Tibial nerve (tissue), 4 donors: ENCODE data around the gene KRTAP1-3. TPM values are rescaled to one million over a fixed set of nuclear protein-coding genes. Genes with fewer than 3 reads are reported as not detected.

Experiments
- DNase-seq, 2 donors: peaks; one replicate each; pipeline ENCODE4 v3.0.0-alpha.2; 2019; ENCODE audit warnings: low spot score in 2 of 2
- H3K27ac ChIP-seq, 4 donors: fragments of 200-600 bp; sonication (generic) in 3 of 4; one replicate each; pipeline ENCODE4 v1.5.1; 2017 to 2019; ENCODE audit warnings: mild to moderate bottlenecking in 1 of 4
- H3K27me3 ChIP-seq, 2 donors: fragments of 200-600 bp; sonication (generic) in 1 of 2; one replicate each; pipeline versions ENCODE4 v1.5.1 to v1.6.0; 2017 to 2019
- H3K36me3 ChIP-seq, 3 donors: fragments of 200-600 bp; sonication (generic); one replicate each; pipeline ENCODE4 v1.5.1; 2018 to 2019
- H3K4me1 ChIP-seq, 4 donors: fragments of 200-600 bp; sonication (generic) in 3 of 4; one replicate each; pipeline ENCODE4 v1.5.1; 2017 to 2019
- H3K4me3 ChIP-seq, 4 donors: fragments of 200-600 bp; sonication (generic) in 3 of 4; one replicate each; pipeline ENCODE4 v1.5.1; 2017 to 2019; ENCODE audit warnings: mild to moderate bottlenecking in 1 of 4, moderate library complexity in 1 of 4
- H3K9me3 ChIP-seq, 4 donors: fragments of 200-600 bp; sonication (generic) in 3 of 4; one replicate each; pipeline ENCODE4 v1.5.1; 2017 to 2019
- CTCF ChIP-seq, 5 experiments: fragments of 200-600 bp in 3 of 5; fragments of 450-650 bp in 2 of 5; sonication (generic) in 3 of 5; IDR thresholded peaks; one replicate each; pipeline ENCODE4 v1.5.1; 2016 to 2019; ENCODE audit warnings: antibody characterized with exemption in 5 of 5, mild to moderate bottlenecking in 3 of 5, moderate library complexity in 2 of 5
- EP300 ChIP-seq, 2 donors: sonication (generic); formaldehyde crosslinking; IDR thresholded peaks; one replicate each; pipeline ENCODE4 v1.6.1; 2017; ENCODE audit warnings: antibody characterized with exemption in 2 of 2, mild to moderate bottlenecking in 1 of 2
- POLR2A ChIP-seq, 2 donors: fragments of 450-650 bp; IDR thresholded peaks; one replicate each; pipeline ENCODE4 v1.6.1; 2017; ENCODE audit warnings: antibody characterized with exemption in 2 of 2, mild to moderate bottlenecking in 2 of 2, moderate library complexity in 2 of 2
- WGBS, 2 donors: methylation state at CpG; one replicate each; pipeline ENCODE4 v1.1.5; 2018; 5-methylcytosine and 5-hydroxymethylcytosine counted together
- total RNA-seq, 4 donors: library from RNA; depleted of rRNA; stranded (reverse); fragments of >200 nt; gene quantifications; one replicate each; pipeline ENCODE4 v1.1.0, GENCODE V29; 2016

Gene KRTAP1-3
- total RNA-seq, 4 donors from 2014 or later, result not detected

DNA sequence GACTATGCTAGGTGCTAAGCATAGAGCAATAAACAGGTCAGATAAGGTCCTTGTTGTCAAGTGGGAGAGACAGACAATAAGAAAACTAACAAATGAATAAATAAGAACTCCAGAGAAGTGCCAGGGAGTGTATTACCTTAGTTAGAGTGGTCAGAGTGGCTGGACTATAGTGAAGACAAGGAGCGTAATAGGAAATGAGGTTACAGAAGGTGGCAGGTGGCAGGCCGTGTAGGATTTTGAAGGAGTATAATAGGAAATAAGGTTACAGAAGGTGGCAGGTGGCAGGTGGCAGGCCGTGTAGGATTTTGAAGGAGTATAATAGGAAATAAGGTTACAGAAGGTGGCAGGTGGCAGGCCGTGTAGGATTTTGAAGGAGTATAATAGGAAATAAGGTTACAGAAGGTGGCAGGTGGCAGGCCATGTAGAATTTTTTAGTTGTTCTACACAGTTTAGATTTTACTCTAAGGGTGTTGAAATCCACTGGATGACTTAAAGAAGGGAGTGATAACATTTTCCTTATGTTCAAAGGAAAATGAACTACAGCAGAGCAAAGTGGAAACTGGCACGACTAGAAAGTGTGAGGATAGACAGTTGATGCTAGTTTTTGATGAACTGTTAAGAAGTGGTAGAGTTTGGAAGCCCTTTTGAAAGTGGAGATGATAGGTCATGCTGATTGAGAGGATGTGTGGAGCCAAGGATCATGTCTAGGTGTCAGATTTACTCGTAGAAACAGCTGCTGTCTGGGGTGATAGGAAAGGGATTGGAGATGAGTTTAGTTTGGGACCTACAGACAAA, 22.2 kb downstream of the KRTAP1-3 start:
- no peaks in the 10 kb centered on the region for H3K27me3 ChIP-seq
- H3K36me3 ChIP-seq, result no peaks in the 10 kb centered on the region
- no peak overlapping the region for H3K27ac ChIP-seq
- no peak for DNase-seq
- no peaks in the 10 kb centered on the region for H3K4me1 ChIP-seq
- H3K9me3 ChIP-seq, result no peaks in the 10 kb centered on the region
- no peak overlapping the region for H3K4me3 ChIP-seq
- TF ChIP-seq POLR2A (IDR thresholded peaks at IDR 0.05) (no peak), EP300 (IDR thresholded peaks at IDR 0.05) (no peak), CTCF (IDR thresholded peaks at IDR 0.05) (no peak)
- WGBS, 2 donors, result 80 to 82% methylated on average over 6 of the region's 6 CpGs

DNA sequence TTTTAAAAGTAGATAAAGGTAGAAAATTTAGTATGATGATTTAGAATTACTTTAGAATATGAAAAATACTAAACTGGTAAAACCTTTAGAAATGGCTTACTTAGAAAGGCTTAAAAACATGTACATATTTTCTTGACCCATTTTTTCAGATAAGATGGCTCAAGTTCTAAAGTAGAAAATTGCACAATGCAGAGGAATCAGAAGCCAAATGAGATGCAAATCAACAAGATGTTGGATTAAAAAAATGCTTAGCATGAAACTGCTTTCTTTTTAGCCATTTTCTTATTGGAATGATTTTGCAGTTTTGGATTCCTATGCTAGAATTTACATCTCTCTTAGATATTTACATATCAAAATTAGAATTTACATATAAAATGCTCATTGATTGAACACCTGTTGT, 24.2 kb downstream of the KRTAP1-3 start:
- TF ChIP-seq CTCF (IDR thresholded peaks at IDR 0.05) (no peak), POLR2A (IDR thresholded peaks at IDR 0.05) (no peak), EP300 (IDR thresholded peaks at IDR 0.05) (no peak)
- no peaks in the 10 kb centered on the region for H3K36me3 ChIP-seq
- no peak overlapping the region for H3K4me3 ChIP-seq
- no peaks in the 10 kb centered on the region for H3K9me3 ChIP-seq
- no peak for DNase-seq
- no peaks in the 10 kb centered on the region for H3K27me3 ChIP-seq
- H3K27ac ChIP-seq, result no peak overlapping the region
- no peaks in the 10 kb centered on the region for H3K4me1 ChIP-seq

DNA sequence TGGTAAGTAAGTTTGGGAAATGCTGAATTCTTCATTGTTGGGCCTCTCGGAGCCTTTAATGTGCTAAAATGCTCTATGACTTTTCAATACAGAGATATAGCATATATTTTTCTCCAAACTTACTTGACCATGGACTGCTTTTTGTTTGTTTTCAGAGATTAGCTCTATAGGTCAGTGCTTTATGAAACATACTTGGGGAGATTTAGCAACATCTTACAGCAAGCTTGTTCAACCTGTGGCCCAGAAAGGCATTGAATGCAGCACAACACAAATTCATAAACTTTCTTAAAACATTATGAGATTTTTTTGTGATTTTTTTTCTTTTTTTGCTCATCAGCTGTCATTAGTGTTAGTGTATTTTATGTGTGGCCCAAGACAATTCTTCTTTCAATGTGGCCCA, 24.7 kb downstream of the KRTAP1-3 start:
- Histone ChIP-seq H3K36me3 (no peaks in the 10 kb centered on the region), H3K27me3 (no peaks in the 10 kb centered on the region), H3K9me3 (no peaks in the 10 kb centered on the region), H3K4me3 (no peak overlapping the region), H3K4me1 (no peaks in the 10 kb centered on the region), H3K27ac (no peak overlapping the region)
- 79 to 85% methylated on average over 1 of the region's 1 CpG for WGBS, 2 donors
- DNase-seq, result no peak
- TF ChIP-seq EP300 (IDR thresholded peaks at IDR 0.05), result no peak
- no peak for TF ChIP-seq POLR2A (IDR thresholded peaks at IDR 0.05)
- TF ChIP-seq CTCF (IDR thresholded peaks at IDR 0.05), result no peak

- H3K4me1 ChIP-seq, result no peaks in the 10 kb centered on the region
- no peak overlapping the region for H3K27ac ChIP-seq
- H3K27me3 ChIP-seq, result no peaks in the 10 kb centered on the region
- no peak overlapping the region for H3K4me3 ChIP-seq
- TF ChIP-seq CTCF (IDR thresholded peaks at IDR 0.05) (no peak), EP300 (IDR thresholded peaks at IDR 0.05) (no peak), POLR2A (IDR thresholded peaks at IDR 0.05) (no peak)
- 46 to 52% methylated on average over 4 of the region's 4 CpGs for WGBS, 2 donors
- no peaks in the 10 kb centered on the region for H3K36me3 ChIP-seq
- H3K9me3 ChIP-seq, result no peaks in the 10 kb centered on the region
- no peak for DNase-seq
Measured at GRCh38 chr17:41009301-41009760, 25.3 kb downstream of the KRTAP1-3 start.

DNA sequence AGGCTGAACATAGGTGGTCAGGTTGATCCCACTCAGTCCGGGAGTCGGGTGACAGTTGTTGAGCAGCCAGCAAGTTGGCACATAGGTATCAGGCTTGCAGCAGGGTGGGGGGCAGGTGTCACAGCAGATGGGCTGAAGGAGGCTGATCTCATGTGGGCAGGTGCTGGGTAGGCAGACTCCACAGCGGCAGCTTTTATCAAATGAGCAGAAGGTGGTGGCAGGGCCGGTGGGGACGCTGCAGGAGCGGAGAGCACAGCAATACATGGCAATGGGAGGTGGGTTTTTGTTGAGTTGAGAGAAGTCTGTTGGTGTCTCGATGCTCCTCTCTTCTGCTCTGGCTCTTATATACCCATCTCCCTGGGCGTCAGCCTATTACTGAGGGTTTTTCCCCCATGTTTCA, 25.9 kb downstream of the KRTAP1-3 start, which contains the start of gene KRTAP3-1:
TSS of gene KRTAP3-1 (minus strand) at position 318 of the 400 bp plus-strand sequence. CDS start at position 264, 54 bp downstream.
- TF ChIP-seq CTCF (IDR thresholded peaks at IDR 0.05), result no peak
- TF ChIP-seq POLR2A (IDR thresholded peaks at IDR 0.05), result no peak
- no peak for TF ChIP-seq EP300 (IDR thresholded peaks at IDR 0.05)
- no peak for DNase-seq
- H3K27me3 ChIP-seq, result no peaks in the 10 kb centered on the region
- no peaks in the 10 kb centered on the region for H3K4me1 ChIP-seq
- 82 to 83% methylated on average over 8 of the region's 8 CpGs for WGBS, 2 donors
- no peaks in the 10 kb centered on the region for H3K9me3 ChIP-seq
- no peaks in the 10 kb centered on the region for H3K36me3 ChIP-seq
- H3K27ac ChIP-seq, result no peak within 1 kb of the TSS
- no peak within 1 kb of the TSS for H3K4me3 ChIP-seq
